SK-N-SH (cell line): ENCODE results near the gene C2CD4D. TPM values are rescaled to one million over a fixed set of nuclear protein-coding genes. Genes with fewer than 3 reads are reported as not detected.

ENCODE experiments used
- CTCF ChIA-PET: fragments of 300-600, 350-600 bp; formaldehyde crosslinking; extraction: SDS; loops from one replicate; lab custom pipeline; 2021; lab: Yijun Ruan, JAX
- POLR2A ChIA-PET: fragments of 350-600 bp; sonication (Branson Sonifier 250); formaldehyde crosslinking; extraction: SDS; loops from one replicate; lab custom pipeline; 2020; ENCODE audit warnings: antibody characterized with exemption, inconsistent platforms; lab: Yijun Ruan, JAX
- DNase-seq: peaks from one replicate; pipeline ENCODE4 v3.0.0; 2012
- H2AFZ ChIP-seq: fragments of 200-600 bp; sonication (generic); 2 replicates; pipeline ENCODE4 v1.8.1; 2016; ENCODE audit warnings: antibody characterized with exemption, mild to moderate bottlenecking, low read depth
- H3F3A ChIP-seq: fragments of 200-600 bp; sonication (generic); replicated peaks from 2 replicates; pipeline ENCODE3; 2016; ENCODE audit warnings: antibody characterized with exemption, mild to moderate bottlenecking; ENCODE audit not compliant: insufficient read depth
- H3K27ac ChIP-seq, 2 experiments: fragments of 200-500 bp in 1 of 2; fragments of 200-600 bp in 1 of 2; sonication (Bioruptor generic) in 1 of 2; sonication (generic), shearing (Covaris generic) in 1 of 2; 2 replicates each; pipeline versions ENCODE4 v1.5.1 to v1.6.1; 2014 to 2016; ENCODE audit warnings: low read depth in 2 of 2, inconsistent platforms in 1 of 2, low read length in 1 of 2, mild to moderate bottlenecking in 1 of 2, mixed read lengths in 1 of 2
- H3K27me3 ChIP-seq: fragments of 200-600 bp; sonication (generic), shearing (Covaris generic); 2 replicates; pipeline ENCODE4 v1.6.1; 2016; ENCODE audit warnings: mixed run types; ENCODE audit not compliant: insufficient read depth
- H3K36me3 ChIP-seq, 2 experiments: fragments of 200-500 bp in 1 of 2; fragments of 200-600 bp in 1 of 2; sonication (Bioruptor generic) in 1 of 2; sonication (generic) in 1 of 2; replicated peaks in 1 of 2; 2 replicates each; pipeline versions ENCODE3 to v1.5.1; 2014 to 2016; ENCODE audit warnings: low read length in 1 of 2, mild to moderate bottlenecking in 1 of 2; ENCODE audit not compliant: insufficient read depth in 2 of 2, control insufficient read depth in 1 of 2
- H3K4me1 ChIP-seq, 2 experiments: fragments of 200-500 bp in 1 of 2; fragments of 200-600 bp in 1 of 2; sonication (Bioruptor generic) in 1 of 2; sonication (generic), shearing (Covaris generic) in 1 of 2; 2 replicates each; pipeline versions ENCODE4 v1.5.1 to v1.6.1; 2014 to 2016; ENCODE audit warnings: low read depth in 1 of 2, low read length in 1 of 2, mixed run types in 1 of 2; ENCODE audit not compliant: insufficient read depth in 2 of 2, control insufficient read depth in 1 of 2
- H3K4me2 ChIP-seq: fragments of 200-600 bp; sonication (generic), shearing (Covaris generic); 2 replicates; pipeline ENCODE4 v1.6.1; 2017; ENCODE audit warnings: mixed run types
- H3K4me3 ChIP-seq, 2 experiments: fragments of 200-500 bp in 1 of 2; fragments of 200-600 bp in 1 of 2; sonication (Bioruptor generic) in 1 of 2; sonication (generic), shearing (Covaris generic) in 1 of 2; 2 replicates each; pipeline versions ENCODE4 v1.5.1 to v1.8.1; 2014 to 2016; ENCODE audit warnings: low read depth in 2 of 2, inconsistent platforms in 1 of 2, low read length in 1 of 2, mild to moderate bottlenecking in 1 of 2, mixed read lengths in 1 of 2, moderate library complexity in 1 of 2
- H3K79me2 ChIP-seq: fragments of 200-600 bp; sonication (generic); 2 replicates; pipeline ENCODE4 v1.8.1; 2017; ENCODE audit warnings: mild to moderate bottlenecking; ENCODE audit not compliant: insufficient read depth
- H3K9ac ChIP-seq: fragments of 200-600 bp; sonication (generic); 2 replicates; pipeline ENCODE4 v1.6.1; 2017; ENCODE audit warnings: mixed run types
- H3K9me2 ChIP-seq: fragments of 200-600 bp; sonication (generic); 2 replicates; pipeline ENCODE4 v1.6.1; 2017; ENCODE audit warnings: mixed run types
- H3K9me3 ChIP-seq: fragments of 200-600 bp; sonication (generic); 2 replicates; pipeline ENCODE4 v1.6.1; 2017; ENCODE audit warnings: mixed run types, mild to moderate bottlenecking, moderate library complexity
- H4K20me1 ChIP-seq: fragments of 200-600 bp; sonication (generic); 2 replicates; pipeline ENCODE4 v1.6.1; 2017; ENCODE audit warnings: mild to moderate bottlenecking, mixed run types; ENCODE audit not compliant: insufficient read depth
- CHD2 ChIP-seq: fragments of 150-350 bp; IDR thresholded peaks from 2 replicates; pipeline ENCODE4 v1.6.1; 2018; ENCODE audit warnings: low read length; ENCODE audit not compliant: partially characterized antibody
- FOSL2 ChIP-seq: IDR thresholded peaks from 2 replicates; pipeline ENCODE4 v1.4.0; 2012; ENCODE audit warnings: low read depth, mild to moderate bottlenecking, moderate library complexity, borderline replicate concordance
- FOXJ3 ChIP-seq: sonication (generic); formaldehyde crosslinking; IDR thresholded peaks from 2 replicates; pipeline ENCODE4 v1.5.1; 2020; ENCODE audit warnings: mild to moderate bottlenecking, missing genetic modification reagents
- FOXM1 ChIP-seq: IDR thresholded peaks from 2 replicates; pipeline ENCODE4 v1.4.0; 2012; ENCODE audit warnings: low read depth, mild to moderate bottlenecking
- MAX ChIP-seq: IDR thresholded peaks from 2 replicates; pipeline ENCODE4 v1.4.0; 2012; ENCODE audit warnings: low read depth
- MXI1 ChIP-seq: IDR thresholded peaks from 2 replicates; pipeline ENCODE4 v1.6.1; 2012; ENCODE audit warnings: mild to moderate bottlenecking, low read depth, low read length, improper control_type of control experiment
- NRF1 ChIP-seq: IDR thresholded peaks from 2 replicates; pipeline ENCODE4 v1.6.1; 2012; ENCODE audit warnings: low read depth, mild to moderate bottlenecking, low read length
- POLR2AphosphoS5 ChIP-seq: IDR thresholded peaks from 2 replicates; pipeline ENCODE4 v1.6.1; 2012; ENCODE audit warnings: low read depth, low read length
- RAD21 ChIP-seq: IDR thresholded peaks from 2 replicates; pipeline ENCODE4 v1.6.1; 2012; ENCODE audit warnings: mild to moderate bottlenecking, low read length
- REST ChIP-seq: IDR thresholded peaks from 2 replicates; pipeline ENCODE4 v1.6.1; 2012; ENCODE audit warnings: mild to moderate bottlenecking, low read depth, low read length, moderate library complexity
- RXRA ChIP-seq: IDR thresholded peaks from 2 replicates; pipeline ENCODE4 v1.4.0; 2012; ENCODE audit warnings: low read depth, mild to moderate bottlenecking, borderline replicate concordance
- SIN3A ChIP-seq: IDR thresholded peaks from 2 replicates; pipeline ENCODE4 v1.6.1; 2012; ENCODE audit warnings: low read depth, mild to moderate bottlenecking, low read length, moderate library complexity, borderline replicate concordance
- SMC3 ChIP-seq: IDR thresholded peaks from 2 replicates; pipeline ENCODE4 v1.6.1; 2012; ENCODE audit warnings: low read depth, low read length, improper control_type of control experiment
- TAF1 ChIP-seq: IDR thresholded peaks from 2 replicates; pipeline ENCODE4 v1.6.1; 2012; ENCODE audit warnings: low read depth, mild to moderate bottlenecking, low read length, moderate library complexity, borderline replicate concordance
- TCF12 ChIP-seq: IDR thresholded peaks from 2 replicates; pipeline ENCODE4 v1.4.0; 2012
- TEAD4 ChIP-seq: IDR thresholded peaks from 2 replicates; pipeline ENCODE4 v1.4.0; 2012; ENCODE audit warnings: mild to moderate bottlenecking, borderline replicate concordance; ENCODE audit not compliant: insufficient read depth
- USF1 ChIP-seq: IDR thresholded peaks from 2 replicates; pipeline ENCODE4 v1.4.0; 2012; ENCODE audit warnings: low read depth, borderline replicate concordance
- YY1 ChIP-seq: IDR thresholded peaks from 2 replicates; pipeline ENCODE4 v1.4.0; 2012; ENCODE audit warnings: low read depth, mild to moderate bottlenecking
- WGBS: methylation state at CpG from one replicate; pipeline ENCODE4 v1.1.6; 2017; ENCODE audit warnings: low lambda C conversion rate; 5-methylcytosine and 5-hydroxymethylcytosine counted together
- polyA plus RNA-seq, 3 experiments: library from polyadenylated mRNA; depleted of rRNA; stranded (reverse); fragments of >200 nt; gene quantifications; 2 replicates each; pipeline ENCODE4 v1.2.3, GENCODE V29; 2012
- TF ChIP-seq, protein P1 (sequence below): fragments of 150-350 bp; IDR thresholded peaks from 2 replicates; pipeline ENCODE4 v1.6.1; 2017; ENCODE audit warnings: antibody characterized with exemption, low read length, low read depth, borderline replicate concordance

Gene C2CD4D
- polyA plus RNA-seq, 1 of the 3 experiments (the other 2 are of a cell fraction): not detected

- CTCF ChIA-PET: interaction anchor here (0.8 to 2.0 kb wide), 4 partner anchors 9 to 29 kb away, joined by 3 to 8 read pairs (median 4); no protein-coding TSS in a partner anchor
These were observed 31.9 kb downstream of the C2CD4D start for GRCh38 chr1:151807766-151808165.

More at GRCh38 chr1:151807766-151808165, 31.9 kb downstream of the C2CD4D start:
- no peak for DNase-seq
- Histone ChIP-seq H3F3A (no peaks in the 10 kb centered on the region), H2AFZ (no peak overlapping the region), H3K9me2 (no peaks in the 10 kb centered on the region), H3K4me1 (peaks cover 0 to 50% of the 10 kb centered on the region in 2 experiments; a peak in 2 of 4 replicates), H4K20me1 (no peaks in the 10 kb centered on the region), H3K36me3 (no peaks in the 10 kb centered on the region), H3K4me2 (no peak overlapping the region), H3K27ac (no peak overlapping the region), H3K9me3 (no peaks in the 10 kb centered on the region), H3K9ac (no peak overlapping the region), H3K4me3 (no peak overlapping the region), H3K27me3 (peaks cover 43% of the 10 kb centered on the region), H3K79me2 (no peaks in the 10 kb centered on the region)
- WGBS: 75% methylated on average over 1 of the region's 1 CpG
- TF ChIP-seq FOSL2 (no peak), TCF12 (no peak), NRF1 (no peak), FOXJ3 (CRISPR knock-in tag) (no peak), RAD21 (no peak), TEAD4 (no peak), FOXM1 (no peak), POLR2AphosphoS5 (no peak), TAF1 (no peak), MXI1 (no peak), REST (no peak), RXRA (no peak), YY1 (no peak), MAX (no peak), SIN3A (no peak), SMC3 (no peak), USF1 (no peak), CHD2 (no peak)
- TF ChIP-seq, protein P1, sequence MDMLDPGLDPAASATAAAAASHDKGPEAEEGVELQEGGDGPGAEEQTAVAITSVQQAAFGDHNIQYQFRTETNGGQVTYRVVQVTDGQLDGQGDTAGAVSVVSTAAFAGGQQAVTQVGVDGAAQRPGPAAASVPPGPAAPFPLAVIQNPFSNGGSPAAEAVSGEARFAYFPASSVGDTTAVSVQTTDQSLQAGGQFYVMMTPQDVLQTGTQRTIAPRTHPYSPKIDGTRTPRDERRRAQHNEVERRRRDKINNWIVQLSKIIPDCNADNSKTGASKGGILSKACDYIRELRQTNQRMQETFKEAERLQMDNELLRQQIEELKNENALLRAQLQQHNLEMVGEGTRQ: no peak
- POLR2A ChIA-PET: no interaction called here
